ENCODE results near the gene SIPA1L3. TPM values are rescaled to one million over a fixed set of nuclear protein-coding genes. Genes with fewer than 3 reads are reported as not detected.
"Not testable (repeated sequence)": the region's sequence is repeated elsewhere in the genome, so short reads cannot be mapped to it uniquely, and the experiment has no call there.

Gene SIPA1L3
- total RNA-seq, 1 donor from 2014 or later = 6.7 TPM

DNA sequence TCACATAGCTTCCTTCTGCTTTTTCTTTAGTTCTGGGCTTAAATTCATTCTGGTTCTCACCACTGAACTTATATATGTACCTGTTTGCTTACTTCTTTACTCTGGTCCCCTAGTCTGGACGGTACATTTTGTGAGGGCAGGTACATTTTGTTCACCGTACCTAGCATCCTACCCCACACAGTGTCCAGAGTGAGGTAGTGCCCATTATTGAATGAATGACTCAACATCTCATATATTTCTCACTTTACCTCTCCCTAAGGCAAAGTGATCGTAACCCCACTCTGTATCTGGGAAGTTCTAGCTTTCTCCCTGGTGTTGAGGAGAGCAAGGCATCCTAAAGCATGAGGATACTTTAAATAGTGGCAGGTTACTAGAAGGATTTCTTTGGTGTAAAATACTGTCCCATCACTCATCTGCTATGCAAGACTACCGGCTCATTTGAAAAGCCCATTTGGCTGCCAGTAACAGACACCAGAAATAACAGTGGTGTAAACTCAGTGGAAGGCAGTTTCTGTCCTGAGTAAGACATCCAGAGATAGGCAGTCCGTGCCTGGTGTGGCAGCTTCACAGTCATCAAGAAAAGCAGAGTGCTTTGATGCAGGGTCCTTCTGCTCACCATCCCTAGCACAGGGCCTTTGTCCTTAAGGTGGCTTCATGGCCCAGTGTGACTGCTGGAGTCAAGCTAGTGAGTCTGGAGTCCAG lies 111.8 kb downstream of the SIPA1L3 start:
- no peak for DNase-seq (ENCODE audit: low read depth in 2 of 2)

DNA sequence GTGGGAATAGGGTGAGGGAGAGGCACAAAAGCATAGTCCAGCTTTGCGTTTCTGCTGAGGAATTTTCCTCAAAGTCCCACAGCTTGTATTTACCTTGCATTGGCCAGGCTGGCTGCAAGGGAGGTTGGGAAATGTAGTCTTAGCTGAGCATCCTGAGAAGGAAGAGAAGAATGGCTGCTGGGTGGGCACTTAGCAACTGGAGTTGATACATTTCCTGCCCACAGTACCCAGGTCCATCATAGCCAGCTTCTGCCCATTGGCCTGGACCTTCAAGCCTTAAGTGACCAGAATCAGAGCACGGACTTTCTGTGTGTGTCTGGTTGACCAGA lies 112.4 kb downstream of the SIPA1L3 start:
- DNase-seq (ENCODE audit: low read depth in 2 of 2) = no peak

DNA sequence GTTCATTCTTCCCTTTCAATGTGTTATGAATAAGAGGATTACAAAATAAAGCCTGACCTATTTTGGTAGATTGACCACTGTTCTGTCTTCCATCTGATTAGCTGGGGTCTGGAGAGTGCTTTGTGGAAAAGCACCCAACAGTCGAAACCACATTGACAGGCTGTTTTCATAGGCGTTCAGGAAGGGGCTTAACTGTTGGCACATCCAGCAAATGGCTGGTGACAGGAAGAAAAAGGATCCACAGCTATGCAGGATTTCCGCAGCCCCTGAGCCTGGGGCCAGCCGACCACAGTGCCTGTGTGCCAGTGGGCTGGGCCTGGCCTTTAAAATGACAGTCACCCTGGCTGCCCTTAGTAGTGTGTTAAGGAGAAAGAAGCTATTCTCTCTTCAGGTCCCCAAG lies 113.3 kb downstream of the SIPA1L3 start:
- peak; percentile 84 to 86 for DNase-seq (ENCODE audit: low read depth in 2 of 2)

DNA sequence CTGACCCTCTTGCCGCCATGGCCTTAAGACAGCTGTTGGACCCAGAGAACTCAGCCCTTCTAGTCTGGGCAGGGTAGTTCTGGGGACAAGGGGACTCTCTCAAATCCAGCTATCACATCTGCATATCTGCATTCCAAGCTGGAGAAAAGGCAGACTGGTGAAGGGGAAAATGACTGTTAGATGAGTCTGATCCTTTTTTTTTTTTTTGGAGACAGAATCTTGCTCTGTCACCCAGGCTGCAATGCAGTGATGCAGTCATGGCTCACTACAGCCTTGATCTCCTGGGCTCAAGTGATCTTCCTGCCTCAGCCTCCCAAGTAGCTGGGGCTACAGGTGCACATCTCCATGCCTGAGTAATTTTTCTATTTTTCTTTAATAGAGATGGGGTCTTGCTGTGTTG lies 114.3 kb downstream of the SIPA1L3 start:
- DNase-seq (ENCODE audit: low read depth in 2 of 2) = no peak

DNA sequence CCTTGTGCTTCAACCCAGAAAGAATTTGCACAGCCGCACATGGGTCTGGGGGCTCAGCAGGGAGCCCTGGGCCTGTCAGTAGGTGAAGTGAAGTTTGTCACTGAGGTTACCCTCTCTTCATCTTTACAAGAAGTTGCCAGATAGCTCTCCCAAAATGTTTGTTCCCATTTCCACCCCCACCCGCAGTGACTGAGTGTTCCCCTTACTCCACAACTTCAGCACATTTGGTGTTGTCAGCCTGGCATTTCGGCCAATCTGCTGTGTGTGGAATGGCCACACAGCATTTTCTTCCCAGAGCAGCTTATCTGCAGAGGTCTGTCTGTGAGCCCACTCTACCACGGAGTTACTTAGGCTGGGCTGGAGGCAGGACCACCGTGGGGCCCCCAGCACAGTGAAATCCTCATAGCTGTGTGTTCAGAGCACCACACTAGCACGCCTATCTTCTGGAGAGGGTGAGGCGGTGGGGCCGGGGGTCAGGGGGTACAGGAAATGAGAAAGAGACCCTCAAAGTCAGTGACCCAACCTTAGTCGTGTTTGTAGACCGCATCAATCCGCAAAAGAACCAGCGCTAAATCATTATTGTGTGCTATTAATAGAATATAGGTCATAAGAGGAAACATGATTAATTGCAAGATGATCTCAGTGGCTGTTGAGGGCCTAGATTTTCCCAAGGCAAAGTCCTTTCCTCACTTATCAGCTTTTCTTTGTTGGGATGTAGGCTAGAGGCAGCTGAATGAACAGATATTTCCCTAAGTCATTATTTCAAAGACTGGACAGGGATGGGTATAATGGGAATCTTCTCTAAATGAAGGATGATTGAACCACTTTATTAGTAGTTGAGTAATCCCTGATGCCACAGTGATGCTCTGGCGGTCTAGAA lies 116.0 kb downstream of the SIPA1L3 start:
- DNase-seq (ENCODE audit: low read depth in 2 of 2) = peak in 1 of 2 donors; percentile 81

DNA sequence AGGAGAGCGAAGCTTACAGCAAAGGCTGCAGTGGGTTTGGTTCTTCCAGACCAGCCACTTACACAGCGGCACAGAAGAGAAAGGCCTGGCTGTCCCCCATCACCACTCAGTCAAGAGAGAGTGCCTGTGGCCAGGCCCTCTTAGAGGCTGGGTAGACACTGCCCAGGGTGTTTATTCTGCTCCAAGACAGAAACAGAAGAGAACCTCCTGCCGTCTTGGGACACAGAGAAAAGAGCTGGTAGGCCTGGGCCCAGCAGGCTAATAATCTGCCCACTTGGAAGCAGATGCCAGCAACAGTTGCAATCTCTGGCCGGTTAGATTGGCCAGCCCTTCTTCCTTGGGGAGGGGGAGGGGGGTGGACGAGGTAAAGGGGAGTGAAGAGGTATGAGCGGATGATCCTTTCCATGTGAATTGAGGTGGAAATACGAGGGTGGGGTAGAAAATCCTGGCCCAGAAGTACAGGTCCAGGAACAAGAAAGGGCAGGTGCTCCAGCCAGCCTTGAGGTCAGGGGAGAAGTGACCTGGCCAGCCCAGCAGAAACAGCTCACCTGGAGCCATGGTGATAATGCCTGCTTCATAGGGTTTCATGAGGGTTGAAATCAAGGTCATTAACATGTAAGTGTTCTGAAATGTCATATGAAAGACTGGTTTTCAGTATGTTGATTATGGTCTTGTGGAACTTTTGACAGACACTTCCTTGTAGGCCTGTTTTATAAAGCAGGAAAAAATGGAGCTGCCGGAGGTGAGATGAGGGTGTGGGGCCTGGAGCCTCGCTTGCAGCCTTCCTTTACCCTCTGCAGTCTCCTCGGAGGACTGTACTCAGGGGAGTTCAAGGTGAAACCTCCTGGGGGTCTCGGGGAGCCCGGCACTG lies 116.9 kb downstream of the SIPA1L3 start:
- DNase-seq (ENCODE audit: low read depth in 2 of 2) = no peak

DNA sequence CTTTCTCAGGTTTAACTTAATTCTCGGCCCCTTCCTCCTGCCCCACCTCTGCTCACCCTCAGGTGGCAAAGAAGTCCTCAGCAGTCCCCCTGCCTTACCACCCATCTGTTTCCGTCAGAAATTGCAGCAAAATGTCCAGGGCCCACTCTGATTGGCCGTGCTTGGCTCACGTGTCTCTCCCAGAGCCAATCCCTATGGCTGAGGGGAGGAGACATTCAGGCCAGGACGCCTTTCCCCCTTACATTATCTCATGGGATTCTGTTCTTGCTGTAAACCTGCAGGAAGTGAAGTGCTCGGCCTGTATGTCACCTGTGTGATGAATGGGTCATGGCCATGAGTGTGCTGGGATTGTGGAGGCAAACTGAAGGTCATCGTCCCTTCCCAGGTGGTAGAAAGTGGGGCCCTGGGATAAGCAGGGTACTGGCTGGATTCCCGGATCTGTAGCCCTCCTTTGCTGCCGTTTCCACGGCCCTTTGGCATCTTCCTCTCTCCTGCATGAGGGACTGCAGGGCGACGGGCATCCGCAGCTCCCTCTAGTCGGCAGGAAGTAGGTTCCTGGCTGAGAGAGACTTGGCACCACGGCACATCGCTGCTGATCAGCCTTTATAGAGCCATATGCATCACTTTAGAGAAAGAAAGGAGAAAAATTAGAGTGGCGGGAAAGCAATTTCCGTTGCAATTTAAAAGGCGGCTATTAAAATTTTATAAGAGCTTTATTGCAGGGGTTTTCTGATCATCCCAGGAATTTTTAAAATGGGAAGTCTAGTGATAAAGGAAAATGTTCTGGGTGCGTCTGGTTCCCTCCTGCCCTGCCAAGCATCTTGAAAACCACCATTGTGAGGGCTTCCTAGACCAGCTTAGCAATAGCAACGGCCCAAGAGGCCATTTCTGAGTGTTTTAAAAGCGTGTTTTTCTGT lies 118.2 kb downstream of the SIPA1L3 start:
- DNase-seq (ENCODE audit: low read depth in 2 of 2) = peak; percentile 63 to 70

DNA sequence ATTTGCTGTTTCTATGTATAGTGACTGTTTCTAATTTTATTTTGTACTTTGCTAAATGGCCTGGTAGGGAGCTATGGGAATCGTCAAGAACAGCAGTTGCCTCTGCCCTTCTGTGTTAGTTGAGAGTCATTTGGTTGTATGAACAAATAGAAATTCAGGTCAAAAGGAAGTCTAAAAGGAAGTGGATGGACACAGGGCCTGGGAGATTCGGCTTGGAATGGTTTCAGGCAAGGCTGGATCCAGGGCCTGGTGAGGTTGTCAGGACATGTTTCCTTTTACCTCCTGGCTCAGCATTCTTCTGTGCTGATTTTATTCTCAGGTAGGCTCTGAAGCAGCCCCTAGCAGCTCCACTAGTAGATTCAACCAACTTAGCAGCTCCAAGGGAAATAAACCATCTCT lies 118.9 kb downstream of the SIPA1L3 start:
- DNase-seq (ENCODE audit: low read depth in 2 of 2) = peak; percentile 59 to 68

DNA sequence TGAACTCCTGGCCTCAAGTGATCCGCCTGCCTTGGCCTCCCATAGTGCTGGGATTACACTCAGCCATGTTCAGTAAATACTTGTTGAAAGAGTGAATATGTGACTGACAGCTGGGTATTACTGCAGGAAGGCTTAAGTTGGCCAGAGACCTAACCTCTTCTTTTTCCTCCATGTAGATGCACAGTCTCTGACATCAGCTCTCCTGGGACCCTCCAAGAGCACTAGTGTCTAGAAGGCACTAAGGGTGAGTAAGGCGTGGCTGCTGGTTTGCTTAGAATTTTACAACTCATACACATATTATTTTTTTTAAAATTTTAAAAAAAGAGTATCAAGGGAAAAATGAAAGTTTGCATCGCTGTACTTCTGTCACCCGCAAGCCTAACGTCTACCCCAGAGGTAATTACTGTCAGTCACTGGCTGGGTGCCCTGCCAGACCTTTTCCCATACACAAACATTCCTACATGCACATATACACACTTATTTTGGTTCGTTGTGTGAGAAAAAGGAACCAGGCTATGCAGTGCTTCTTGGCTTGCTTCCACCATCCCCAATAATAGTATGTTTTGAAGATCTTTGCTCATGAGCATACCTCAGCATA lies 122.0 kb downstream of the SIPA1L3 start:
- DNase-seq (ENCODE audit: low read depth in 2 of 2) = peak; percentile 72 to 74

DNA sequence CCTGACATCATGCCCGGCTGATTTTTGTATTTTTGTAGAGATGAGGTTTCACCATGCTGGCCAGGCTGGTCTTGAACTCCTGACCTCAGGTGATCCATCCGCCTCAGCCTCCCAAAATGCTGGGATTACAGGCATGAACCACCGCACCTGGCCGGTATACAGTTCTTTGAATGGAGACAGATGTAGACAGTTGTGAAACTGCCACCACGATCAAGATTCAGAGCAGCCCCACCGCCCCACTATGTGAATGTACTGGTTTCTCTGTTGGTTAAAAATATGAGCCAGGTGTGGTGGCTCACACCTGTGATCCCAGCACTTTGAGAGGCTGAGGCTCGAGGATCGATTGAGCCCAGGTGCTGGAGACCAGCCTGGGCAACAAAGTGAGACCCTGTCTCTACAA lies 123.0 kb downstream of the SIPA1L3 start:
- not testable (repeated sequence) for DNase-seq (ENCODE audit: low read depth in 2 of 2)

DNA sequence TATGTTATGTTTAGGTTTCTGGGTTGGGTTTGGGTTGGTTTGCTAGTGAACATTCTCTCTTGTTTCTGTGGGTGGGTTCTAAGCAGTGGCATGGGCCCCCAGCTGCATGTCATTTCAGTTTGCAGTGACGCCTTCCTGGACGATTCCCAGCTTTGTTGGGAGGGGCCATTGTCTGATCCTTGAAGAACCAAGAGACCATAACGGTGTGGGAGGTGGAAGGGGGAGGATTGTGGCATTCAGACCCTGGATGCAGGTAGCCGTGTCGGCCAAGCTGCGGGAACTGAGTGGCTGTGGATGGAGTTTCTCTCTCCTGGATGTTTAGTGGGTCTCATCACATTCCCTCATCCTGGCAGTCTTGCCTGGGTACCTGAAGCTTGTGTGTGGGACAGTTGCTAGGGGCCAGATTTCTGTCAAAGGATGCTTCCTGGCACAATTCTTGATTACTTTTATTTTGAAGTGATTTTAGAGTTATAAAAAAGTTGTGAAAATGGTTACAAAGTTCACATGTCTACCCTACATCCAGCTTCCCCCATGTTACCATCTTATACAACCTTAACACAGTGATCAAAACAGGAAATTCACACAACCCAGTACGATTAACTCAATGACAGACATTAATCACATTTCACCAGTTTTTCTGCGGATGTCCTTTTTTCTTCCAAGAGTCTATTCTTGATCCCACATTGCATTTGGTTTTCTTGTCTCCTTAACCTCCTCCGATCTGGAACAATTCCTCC lies 123.8 kb downstream of the SIPA1L3 start:
- peak; percentile 86 to 90 for DNase-seq (ENCODE audit: low read depth in 2 of 2)

DNA sequence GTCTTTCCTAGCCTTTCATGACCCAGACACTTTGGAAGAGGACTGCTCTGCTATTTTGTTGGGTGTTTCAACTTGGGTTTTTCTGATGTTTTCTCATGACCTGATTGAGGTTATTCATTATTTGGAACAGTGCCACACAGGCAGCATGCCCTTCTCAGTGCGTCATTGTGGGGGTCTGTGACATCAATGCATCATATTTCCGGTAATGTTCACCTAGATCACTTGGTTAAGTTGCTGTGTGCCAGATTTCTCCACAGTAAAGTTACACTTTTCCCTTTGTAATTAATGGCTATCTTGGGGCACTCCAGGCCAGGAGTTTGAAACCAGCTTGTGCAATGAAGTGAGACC lies 124.4 kb downstream of the SIPA1L3 start:
- DNase-seq (ENCODE audit: low read depth in 2 of 2) = peak; percentile 96 to 98

DNA sequence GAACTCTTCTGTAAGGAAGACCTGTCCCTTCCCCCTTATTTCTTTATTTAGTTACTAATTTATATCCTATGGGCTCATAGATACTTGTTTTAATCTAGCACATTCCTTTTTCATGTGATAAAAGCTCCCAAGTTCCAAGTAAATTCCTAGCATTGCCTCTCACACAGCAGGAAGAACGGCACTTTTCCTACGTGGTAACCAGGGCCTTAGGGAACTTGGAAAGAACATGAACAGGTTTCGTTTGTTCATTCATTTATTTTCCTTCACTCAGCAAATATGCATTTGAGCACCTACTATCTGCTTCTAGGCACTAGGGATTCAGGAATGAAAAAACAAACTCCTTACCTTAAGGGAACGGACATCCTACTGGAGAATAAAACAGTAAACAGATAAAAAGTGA lies 125.1 kb downstream of the SIPA1L3 start:
- DNase-seq (ENCODE audit: low read depth in 2 of 2) = no peak

DNA sequence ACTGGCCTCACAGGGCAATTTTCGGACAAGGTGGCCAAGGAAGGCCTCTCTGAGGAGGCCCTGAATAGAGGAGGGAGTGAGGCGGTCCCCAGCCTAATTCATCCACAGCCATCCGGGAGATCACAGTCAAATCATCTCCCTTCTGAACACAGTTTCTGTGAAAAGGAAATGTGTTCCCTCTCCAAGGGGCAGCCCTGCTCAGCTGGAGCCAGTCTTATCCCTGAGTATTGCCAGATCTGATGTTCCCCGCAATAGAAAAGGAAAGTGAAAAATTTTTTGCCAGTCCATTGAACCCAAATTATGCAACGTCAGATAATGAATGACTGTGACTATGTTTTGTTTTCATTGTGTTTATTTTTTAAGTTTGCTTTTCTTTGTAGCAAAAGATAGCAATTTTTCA lies 125.9 kb downstream of the SIPA1L3 start:
- DNase-seq (ENCODE audit: low read depth in 2 of 2) = no peak

DNA sequence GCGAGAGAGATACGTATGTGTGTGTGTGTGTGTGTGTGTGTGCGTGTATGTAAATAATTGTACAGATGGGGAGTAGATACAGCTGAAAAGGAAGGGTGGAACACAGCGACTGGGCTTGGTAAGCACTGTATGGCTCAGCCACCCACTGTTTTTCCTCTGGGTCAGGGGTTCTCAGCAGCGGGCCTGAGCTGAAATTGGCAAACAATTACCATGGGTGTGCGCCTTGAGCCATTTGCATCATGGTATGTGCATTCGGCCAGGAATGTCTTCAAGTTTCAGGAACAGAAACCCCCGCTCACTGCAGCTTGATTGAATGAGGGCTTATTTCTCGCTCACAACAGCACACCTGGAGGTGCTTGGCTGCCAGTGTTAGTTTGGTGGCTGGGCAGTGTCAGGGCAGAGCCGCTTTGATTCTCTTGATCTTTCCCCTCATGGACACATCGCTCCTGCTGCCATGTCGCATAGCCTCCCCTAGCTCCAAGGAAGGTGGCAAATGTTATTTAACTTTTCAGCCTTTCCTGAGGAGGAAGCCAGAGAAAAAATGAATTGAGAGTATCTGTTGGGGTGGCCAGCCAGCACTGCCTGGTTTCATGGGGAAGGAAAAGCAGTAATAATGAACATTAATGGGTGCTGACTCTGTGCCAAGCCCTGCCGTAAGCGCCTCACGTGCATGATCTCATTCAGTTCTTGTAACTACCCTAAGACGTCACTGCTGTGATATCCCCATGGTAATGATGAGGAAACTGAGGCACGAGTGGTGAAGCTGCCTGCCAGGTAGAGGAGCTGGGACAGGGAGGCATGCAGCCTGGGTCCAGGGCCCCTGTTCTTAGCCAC lies 126.9 kb downstream of the SIPA1L3 start:
- DNase-seq (ENCODE audit: low read depth in 2 of 2) = peak in 1 of 2 donors; percentile 60

DNA sequence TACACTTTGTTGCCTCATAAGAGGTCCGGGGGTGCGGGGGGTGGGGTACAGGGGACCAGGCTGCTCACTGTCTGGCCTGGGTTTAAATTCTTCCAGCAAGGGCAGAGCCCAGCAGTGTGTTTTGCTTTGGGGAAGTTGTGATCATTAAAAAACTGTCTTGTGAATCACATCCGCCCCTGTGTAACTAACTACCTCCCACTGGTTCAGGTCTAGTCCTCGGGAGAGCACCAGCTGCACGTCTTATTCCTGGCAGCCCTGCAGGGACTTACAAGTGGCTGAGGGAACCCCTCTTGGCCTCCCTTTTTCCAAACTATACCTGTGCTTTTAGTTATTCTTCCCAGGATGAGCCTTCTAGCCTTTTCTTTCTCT lies 127.5 kb downstream of the SIPA1L3 start:
- DNase-seq (ENCODE audit: low read depth in 2 of 2) = peak in 1 of 2 donors; percentile 79

DNA sequence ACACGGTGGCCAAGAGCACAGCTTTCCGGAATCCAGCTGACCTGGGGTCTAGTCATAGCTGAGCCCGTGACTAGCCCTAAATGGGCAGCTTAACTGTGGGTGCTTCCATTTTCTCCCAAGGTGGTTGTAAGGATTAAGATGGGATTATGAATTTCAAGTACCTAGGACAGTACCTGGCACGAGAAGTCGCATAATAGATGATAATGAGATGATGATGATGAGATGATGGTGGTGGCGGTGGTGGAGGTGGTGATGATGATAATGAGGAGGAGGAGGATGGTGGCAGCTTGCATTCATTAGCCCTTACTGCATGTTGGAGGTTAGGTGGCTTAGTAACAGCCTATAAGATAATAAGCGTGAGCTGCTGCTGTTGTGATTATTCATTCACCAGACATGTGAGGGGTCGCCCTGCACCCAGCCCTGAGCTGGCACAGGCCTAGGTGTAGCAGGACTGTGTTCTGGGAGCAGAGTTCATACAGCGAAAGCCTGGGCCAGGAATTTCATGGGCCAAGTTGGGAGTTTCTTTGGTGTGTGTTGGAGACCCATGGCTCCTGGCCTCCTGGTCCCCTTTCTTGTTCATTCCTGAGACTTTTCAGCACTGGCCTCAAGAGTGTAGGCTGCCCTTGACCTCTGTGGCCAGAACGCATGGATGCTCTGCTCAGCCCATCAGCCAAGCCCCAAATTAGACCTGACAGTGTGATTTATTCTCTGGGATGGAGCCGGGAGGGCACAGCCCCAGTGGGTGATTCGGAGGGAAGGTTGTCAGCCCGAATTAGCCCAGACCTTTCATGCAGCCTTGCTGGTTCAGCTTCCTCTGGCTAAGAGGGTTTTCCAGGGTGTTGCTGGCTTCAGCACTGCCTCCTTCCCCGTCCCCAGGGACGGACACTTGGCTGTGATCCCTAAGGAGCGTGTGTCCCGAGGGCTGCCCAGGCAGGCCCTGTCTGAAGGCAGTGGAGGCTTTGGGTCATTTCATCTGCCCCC lies 128.8 kb downstream of the SIPA1L3 start:
- DNase-seq (ENCODE audit: low read depth in 2 of 2) = no peak
